Stimulated activated naive CD8-positive, alpha-beta T cell treated with anti-CD3 and anti-CD28 coated beads, Interleukin-15, Interleukin-2, amounts not matched to agents 100 ng/mL and 50 ng/mL, for 24 hours (primary cell): Measurements from ENCODE around the gene RFLNA.

ENCODE experiments used
- H3K27ac Mint-ChIP-seq: one replicate; pipeline ENCODE4 v1.8.0; 2021; ENCODE audit warnings: mild to moderate bottlenecking, mixed read lengths
- H3K27me3 Mint-ChIP-seq: one replicate; pipeline ENCODE4 v1.8.0; 2021; ENCODE audit warnings: mixed read lengths
- H3K36me3 Mint-ChIP-seq: one replicate; pipeline ENCODE4 v1.8.0; 2021; ENCODE audit warnings: low read depth, mixed read lengths
- H3K4me1 Mint-ChIP-seq: one replicate; pipeline ENCODE4 v1.8.0; 2021; ENCODE audit warnings: low read depth, mixed read lengths
- H3K4me3 Mint-ChIP-seq: one replicate; pipeline ENCODE4 v1.8.0; 2021; ENCODE audit warnings: mild to moderate bottlenecking, mixed read lengths
- H3K9me3 Mint-ChIP-seq: one replicate; pipeline ENCODE4 v1.8.0; 2021; ENCODE audit warnings: mixed read lengths

RFLNA gene

DNA sequence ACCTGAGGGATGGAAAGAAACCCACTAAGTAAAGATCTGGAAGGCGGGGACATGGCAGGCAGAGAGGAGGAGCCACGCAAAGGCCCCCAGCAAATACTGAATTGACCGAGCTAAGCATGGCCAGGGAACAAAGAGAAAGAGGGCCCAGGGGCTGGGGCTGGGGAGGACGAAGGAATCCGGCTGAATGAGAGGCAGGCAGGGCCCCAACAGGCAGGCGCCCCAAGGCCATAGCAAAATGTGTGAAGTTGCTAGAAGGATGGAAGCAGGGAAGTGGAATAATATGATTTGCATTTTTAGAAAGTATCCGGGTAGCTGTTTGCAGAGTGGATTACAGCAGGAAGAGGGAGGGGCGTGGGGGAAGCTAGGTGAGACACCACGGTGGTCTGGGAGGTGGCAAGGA lies 49.1 kb downstream of the RFLNA start:
- Mint-ChIP-seq H3K4me3 (no peak overlapping the region), H3K27me3 (no peaks in the 10 kb centered on the region), H3K36me3 (peaks cover 36% of the 10 kb centered on the region), H3K9me3 (no peaks in the 10 kb centered on the region), H3K4me1 (no peaks in the 10 kb centered on the region), H3K27ac (no peak overlapping the region)

GRCh38 chr12:124344526-124344925 lies 49.6 kb downstream of the RFLNA start:
- peaks cover 36% of the 10 kb centered on the region for H3K36me3 Mint-ChIP-seq
- H3K27ac Mint-ChIP-seq, result no peak overlapping the region
- no peaks in the 10 kb centered on the region for H3K4me1 Mint-ChIP-seq
- no peaks in the 10 kb centered on the region for H3K27me3 Mint-ChIP-seq
- no peaks in the 10 kb centered on the region for H3K9me3 Mint-ChIP-seq
- H3K4me3 Mint-ChIP-seq, result no peak overlapping the region

DNA sequence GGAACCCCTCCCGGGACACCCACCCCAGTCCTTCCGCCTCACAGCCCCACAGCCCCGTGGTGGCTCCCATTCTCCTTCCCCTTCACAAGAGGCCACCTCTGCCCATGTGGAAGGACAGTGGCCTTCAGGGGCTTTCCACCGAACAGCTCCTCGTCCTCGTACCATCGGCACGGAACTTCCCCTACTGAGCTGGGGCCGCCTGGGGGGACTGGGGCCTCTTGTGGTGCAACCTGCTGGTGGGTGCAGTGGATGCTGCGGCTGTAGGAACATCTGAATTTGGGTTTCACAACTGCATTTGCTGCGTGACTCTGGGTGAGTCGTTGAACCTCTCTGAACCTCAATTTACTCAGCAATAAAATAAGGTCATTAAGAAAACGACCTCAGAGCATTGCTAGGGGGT lies 50.9 kb downstream of the RFLNA start:
- Mint-ChIP-seq H3K27ac (peak overlapping the region; percentile 31), H3K36me3 (peaks cover 36% of the 10 kb centered on the region), H3K27me3 (no peaks in the 10 kb centered on the region), H3K9me3 (no peaks in the 10 kb centered on the region), H3K4me3 (no peak overlapping the region), H3K4me1 (no peaks in the 10 kb centered on the region)

DNA sequence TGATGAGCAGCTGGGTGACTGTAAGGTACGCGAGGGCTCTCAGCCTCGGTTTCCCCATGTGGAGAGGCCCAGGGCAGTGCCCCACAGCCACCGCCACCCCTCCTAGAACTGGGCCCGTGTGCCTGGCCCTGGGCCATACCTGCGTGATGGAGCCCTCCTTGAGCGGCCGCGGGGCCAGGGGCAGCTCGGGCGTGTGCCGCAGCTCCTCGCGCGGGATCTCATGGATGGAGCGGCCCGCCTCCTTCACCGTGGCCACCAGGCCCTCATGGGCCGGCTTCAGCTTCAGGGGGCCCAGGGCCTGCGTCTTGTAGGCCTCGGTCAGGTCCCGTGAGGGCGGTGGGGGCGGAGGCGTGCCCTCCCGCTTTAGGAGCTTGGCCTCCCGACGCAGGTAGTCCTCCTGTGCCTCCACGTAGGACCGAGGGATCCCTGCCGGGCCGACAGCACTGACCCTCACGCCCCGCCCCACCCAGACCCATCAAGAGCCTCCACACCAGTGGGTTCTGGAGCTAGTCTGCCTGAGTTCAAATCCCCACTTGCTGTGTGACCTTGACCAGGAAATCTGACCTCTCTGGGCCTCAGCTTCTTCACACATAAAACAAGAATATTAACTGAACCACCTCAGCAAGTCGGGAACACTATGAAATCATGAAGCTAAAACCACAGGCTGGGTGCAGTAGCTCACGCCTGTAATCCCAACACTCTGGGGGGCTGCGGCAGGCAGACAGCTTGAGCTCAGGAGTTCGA lies 51.7 kb downstream of the RFLNA start:
- Mint-ChIP-seq H3K9me3 (no peaks in the 10 kb centered on the region), H3K36me3 (peaks cover 33% of the 10 kb centered on the region), H3K4me3 (no peak overlapping the region), H3K27me3 (no peaks in the 10 kb centered on the region), H3K4me1 (no peaks in the 10 kb centered on the region), H3K27ac (no peak overlapping the region)

- Mint-ChIP-seq H3K27ac (no peak overlapping the region), H3K4me1 (no peaks in the 10 kb centered on the region), H3K36me3 (peaks cover 33% of the 10 kb centered on the region), H3K9me3 (no peaks in the 10 kb centered on the region), H3K27me3 (no peaks in the 10 kb centered on the region), H3K4me3 (no peak overlapping the region)
Observed at GRCh38 chr12:124347335-124347734, 52.4 kb downstream of the RFLNA start.

GRCh38 chr12:124347805-124348658 lies 53.1 kb downstream of the RFLNA start:
- no peaks in the 10 kb centered on the region for H3K4me1 Mint-ChIP-seq
- no peaks in the 10 kb centered on the region for H3K9me3 Mint-ChIP-seq
- H3K36me3 Mint-ChIP-seq, result peaks cover 26% of the 10 kb centered on the region
- no peaks in the 10 kb centered on the region for H3K27me3 Mint-ChIP-seq
- H3K4me3 Mint-ChIP-seq, result no peak overlapping the region
- no peak overlapping the region for H3K27ac Mint-ChIP-seq

DNA sequence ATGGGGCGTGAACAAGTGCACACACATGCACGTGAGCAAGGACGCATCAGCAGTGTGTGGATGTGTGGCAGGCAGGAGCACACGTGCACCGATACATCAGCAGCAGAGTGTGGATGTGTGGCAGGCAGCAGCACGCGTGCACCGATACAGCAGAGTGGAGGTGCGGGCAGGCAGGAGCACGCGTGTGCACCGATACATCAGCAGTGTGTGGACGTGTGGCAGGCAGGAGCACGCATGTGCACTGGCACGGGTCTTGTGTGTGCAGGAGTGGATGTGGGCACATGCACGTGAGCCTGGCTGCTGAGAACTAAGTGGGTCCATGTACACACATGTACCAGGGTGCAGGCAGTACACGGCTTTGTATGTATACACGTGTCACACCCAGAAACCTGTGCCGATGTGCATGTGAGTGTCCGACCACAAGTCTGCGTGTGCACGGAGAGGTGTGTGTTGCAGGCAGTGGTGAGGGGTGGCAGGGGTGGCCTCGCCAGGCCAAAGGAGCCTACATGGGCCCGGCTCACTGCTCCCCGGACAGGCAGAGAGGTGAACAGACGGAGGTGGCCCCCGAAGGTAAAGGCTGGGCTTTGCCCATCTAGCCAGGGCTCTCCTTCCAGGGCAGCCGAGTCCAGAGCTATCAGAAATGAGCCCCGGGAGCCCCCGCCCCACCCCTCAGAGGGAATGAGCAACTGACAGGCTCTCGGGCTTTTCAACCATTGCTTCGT lies 53.9 kb downstream of the RFLNA start:
- Mint-ChIP-seq H3K36me3 (peaks cover 26% of the 10 kb centered on the region), H3K27ac (no peak overlapping the region), H3K4me3 (no peak overlapping the region), H3K4me1 (no peaks in the 10 kb centered on the region), H3K9me3 (no peaks in the 10 kb centered on the region), H3K27me3 (no peaks in the 10 kb centered on the region)

DNA sequence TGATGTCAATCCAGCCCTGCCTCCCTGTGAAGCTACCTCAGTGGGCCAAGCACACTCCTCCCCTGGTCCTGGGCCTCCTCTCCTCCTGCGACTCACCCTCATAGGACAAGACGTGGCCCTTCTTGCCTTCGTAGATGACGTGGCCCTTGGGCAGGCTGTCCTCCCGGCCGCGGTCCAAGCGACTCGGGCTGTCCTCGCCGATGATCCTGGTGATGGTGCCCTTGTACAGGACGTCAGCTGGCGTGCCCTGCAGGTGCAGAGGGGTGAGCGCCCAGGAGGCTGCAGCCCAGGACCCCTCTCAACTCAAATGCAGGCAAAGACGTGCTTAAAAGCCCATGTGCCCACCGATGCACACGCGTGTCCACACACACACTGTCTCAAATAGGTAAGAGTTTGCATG lies 55.6 kb downstream of the RFLNA start:
- Mint-ChIP-seq H3K4me3 (no peak overlapping the region), H3K27me3 (no peaks in the 10 kb centered on the region), H3K9me3 (no peaks in the 10 kb centered on the region), H3K4me1 (no peaks in the 10 kb centered on the region), H3K36me3 (peaks cover 20% of the 10 kb centered on the region), H3K27ac (no peak overlapping the region)

GRCh38 chr12:124351422-124351821 lies 56.5 kb downstream of the RFLNA start:
- Mint-ChIP-seq H3K27ac (no peak overlapping the region), H3K4me1 (no peaks in the 10 kb centered on the region), H3K9me3 (no peaks in the 10 kb centered on the region), H3K36me3 (peaks cover 17% of the 10 kb centered on the region), H3K4me3 (no peak overlapping the region), H3K27me3 (no peaks in the 10 kb centered on the region)

GRCh38 chr12:124352257-124352656 lies 57.4 kb downstream of the RFLNA start:
- H3K9me3 Mint-ChIP-seq, result no peaks in the 10 kb centered on the region
- H3K4me3 Mint-ChIP-seq, result no peak overlapping the region
- H3K36me3 Mint-ChIP-seq, result peaks cover 17% of the 10 kb centered on the region
- H3K27ac Mint-ChIP-seq, result no peak overlapping the region
- no peaks in the 10 kb centered on the region for H3K27me3 Mint-ChIP-seq
- H3K4me1 Mint-ChIP-seq, result no peaks in the 10 kb centered on the region

- Mint-ChIP-seq H3K9me3 (no peaks in the 10 kb centered on the region), H3K27me3 (no peaks in the 10 kb centered on the region), H3K27ac (no peak overlapping the region), H3K36me3 (peaks cover 23% of the 10 kb centered on the region), H3K4me3 (no peak overlapping the region), H3K4me1 (no peaks in the 10 kb centered on the region)
Observed at GRCh38 chr12:124352839-124353238, 57.9 kb downstream of the RFLNA start.

DNA sequence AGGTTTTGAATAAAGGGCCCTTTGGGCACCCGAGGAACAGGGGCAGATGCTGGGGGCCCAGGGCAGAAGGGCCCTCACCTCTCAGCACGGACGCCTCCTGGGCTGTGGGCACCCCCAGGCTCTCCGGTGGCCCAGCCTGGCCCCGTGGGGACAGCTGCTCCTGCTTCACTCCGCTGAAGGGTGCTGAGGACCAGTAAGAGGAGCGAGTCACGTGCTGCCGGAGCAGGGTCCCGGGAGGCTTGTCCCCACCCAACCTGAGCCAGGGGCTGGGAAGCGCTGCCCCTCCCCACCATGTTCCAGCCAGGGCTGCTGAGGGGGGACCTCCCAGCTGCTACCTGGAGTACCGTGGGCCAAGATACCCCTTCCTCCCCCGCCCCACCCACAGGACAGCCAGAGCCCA lies 59.5 kb downstream of the RFLNA start:
- Mint-ChIP-seq H3K27me3 (no peaks in the 10 kb centered on the region), H3K27ac (no peak overlapping the region), H3K9me3 (no peaks in the 10 kb centered on the region), H3K36me3 (peaks cover 22% of the 10 kb centered on the region), H3K4me3 (no peak overlapping the region), H3K4me1 (no peaks in the 10 kb centered on the region)

DNA sequence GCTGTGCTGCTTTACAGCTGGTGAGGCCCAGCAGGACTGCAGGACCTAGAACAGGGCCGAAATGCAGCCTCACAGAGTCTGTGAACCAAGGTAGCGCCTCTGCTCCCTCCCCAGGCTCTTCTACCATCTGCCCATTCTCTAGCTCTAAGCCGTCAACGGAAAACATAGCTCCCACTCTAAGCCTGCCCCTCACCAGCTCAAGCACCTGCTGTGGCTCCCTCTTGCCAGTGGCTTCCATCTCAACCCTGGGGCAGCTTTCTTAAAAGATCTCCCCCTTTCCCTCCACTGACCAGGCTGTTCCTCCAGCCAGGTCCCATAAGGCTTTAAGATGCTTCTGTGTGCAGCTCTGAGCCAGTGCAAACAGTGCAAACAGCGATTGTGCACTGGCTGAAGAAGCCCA lies 61.3 kb downstream of the RFLNA start:
- Mint-ChIP-seq H3K4me3 (no peak overlapping the region), H3K36me3 (peaks cover 26% of the 10 kb centered on the region), H3K27me3 (no peaks in the 10 kb centered on the region), H3K9me3 (no peaks in the 10 kb centered on the region), H3K27ac (no peak overlapping the region), H3K4me1 (no peaks in the 10 kb centered on the region)

DNA sequence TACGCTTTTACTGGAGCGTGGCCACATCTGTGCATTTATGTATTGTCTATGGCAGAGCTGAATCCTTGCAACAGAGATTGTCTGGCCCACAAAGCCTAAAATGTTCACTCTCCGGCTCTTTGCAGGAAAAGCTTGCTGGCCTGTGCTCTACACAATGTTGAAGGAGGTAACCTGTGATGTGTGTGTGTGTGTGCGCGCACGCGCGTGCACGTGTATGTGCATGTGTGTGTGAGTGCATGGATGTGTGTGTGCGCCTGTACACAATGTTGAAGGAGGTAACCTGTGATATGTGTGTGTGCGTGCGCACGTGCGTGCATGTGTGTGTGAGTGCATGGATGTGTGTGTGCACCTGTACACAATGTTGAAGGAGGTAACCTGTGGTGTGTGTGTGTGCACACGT lies 62.7 kb downstream of the RFLNA start:
- no peak overlapping the region for H3K27ac Mint-ChIP-seq
- peaks cover 26% of the 10 kb centered on the region for H3K36me3 Mint-ChIP-seq
- H3K4me1 Mint-ChIP-seq, result no peaks in the 10 kb centered on the region
- H3K4me3 Mint-ChIP-seq, result no peak overlapping the region
- H3K27me3 Mint-ChIP-seq, result no peaks in the 10 kb centered on the region
- no peaks in the 10 kb centered on the region for H3K9me3 Mint-ChIP-seq

DNA sequence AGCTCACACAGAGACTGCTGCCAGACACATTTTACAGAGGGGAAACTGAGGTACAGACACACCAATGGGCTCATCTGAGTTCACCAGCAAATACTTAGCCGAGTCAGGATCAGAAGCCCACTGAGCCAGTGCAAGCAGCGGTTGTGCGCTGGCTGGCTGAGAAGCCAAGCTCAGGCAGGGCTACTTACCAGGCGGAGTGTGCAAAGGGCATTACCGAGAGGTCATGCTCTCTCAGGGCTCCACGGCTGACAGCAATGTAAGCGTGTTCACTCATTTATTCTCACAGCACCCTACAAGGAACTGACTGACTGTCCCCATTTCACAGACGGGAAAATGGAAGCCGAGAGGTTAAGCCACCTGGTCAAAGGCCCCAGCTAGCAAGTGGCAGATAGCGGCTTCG lies 63.7 kb downstream of the RFLNA start:
- Mint-ChIP-seq H3K4me3 (no peak overlapping the region), H3K36me3 (peaks cover 22% of the 10 kb centered on the region), H3K9me3 (no peaks in the 10 kb centered on the region), H3K4me1 (no peaks in the 10 kb centered on the region), H3K27ac (no peak overlapping the region), H3K27me3 (no peaks in the 10 kb centered on the region)
